GM19438 (cell line): ENCODE data around the gene SLC23A2.
"Not testable (repeated sequence)": the region's sequence is repeated elsewhere in the genome, so short reads cannot be mapped to it uniquely, and the experiment has no call there.

Experiments
- ATAC-seq: cut with Tn5 transposase; IDR thresholded peaks from one replicate; pipeline ENCODE4 v1.9.1; 2021; ENCODE audit warnings: low read depth; ENCODE audit not compliant: unreplicated experiment

Gene SLC23A2

GRCh38 chr20:4886771-4887527, 114.4 kb downstream of the SLC23A2 start:
- ATAC-seq: no peak

DNA sequence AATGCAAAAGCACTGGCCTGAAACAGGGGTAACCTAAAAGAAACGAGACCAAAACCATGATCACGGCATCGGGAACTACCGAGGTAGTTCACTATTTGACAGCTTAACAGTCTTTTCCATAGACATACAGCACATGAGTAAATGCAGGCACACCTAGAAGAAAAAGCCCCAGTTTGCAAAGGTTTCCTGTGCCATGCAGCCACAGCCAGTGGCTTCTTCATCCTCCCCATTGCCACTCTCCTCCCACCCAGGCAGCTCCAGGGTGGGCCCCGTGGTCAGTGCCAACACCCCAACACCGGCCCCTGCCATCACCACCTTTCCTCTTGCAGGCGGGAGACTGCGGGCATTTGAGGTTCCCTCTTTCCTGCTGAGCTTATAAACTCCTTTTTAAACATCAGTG, 115.4 kb downstream of the SLC23A2 start:
- ATAC-seq: no peak

DNA sequence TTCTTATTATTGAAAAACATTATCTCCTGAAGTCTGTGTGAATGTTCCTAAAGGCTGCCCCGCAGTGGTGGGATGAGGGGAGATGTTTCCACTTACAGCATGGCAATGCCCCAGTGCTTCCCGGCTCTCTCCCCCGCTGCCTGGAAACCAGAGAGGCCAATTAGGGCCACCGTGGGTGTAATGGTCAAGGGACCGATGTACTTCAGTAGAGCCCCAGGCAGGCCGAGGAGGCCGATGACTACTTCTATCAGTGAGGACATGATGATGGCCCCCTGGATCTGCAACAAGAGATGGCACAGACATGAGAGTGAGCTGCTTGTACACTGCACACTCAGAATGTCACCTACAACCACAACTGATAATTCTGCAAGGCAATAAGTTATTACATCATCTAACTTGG, 117.8 kb downstream of the SLC23A2 start:
- no peak for ATAC-seq

DNA sequence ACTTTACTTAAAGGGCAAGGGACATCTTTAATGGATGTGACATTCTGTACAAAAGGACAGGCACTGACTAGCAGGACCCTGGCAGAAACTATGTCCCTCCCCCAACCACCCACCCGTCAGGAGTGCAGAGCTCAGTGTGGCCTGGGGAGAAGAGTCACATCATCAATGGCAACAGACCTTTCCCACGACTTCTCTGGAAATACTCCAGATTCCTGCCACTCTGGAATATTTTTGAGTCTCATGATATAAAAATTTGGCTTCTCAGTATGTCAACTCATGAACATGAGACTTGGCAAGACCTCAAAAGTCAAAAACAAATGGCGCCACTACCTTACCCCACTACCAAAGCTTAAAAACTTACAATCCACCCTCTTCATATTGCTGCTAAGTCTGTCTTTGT, 118.3 kb downstream of the SLC23A2 start:
- no peak for ATAC-seq

GRCh38 chr20:4881006-4881730, 120.1 kb downstream of the SLC23A2 start:
- no peak for ATAC-seq

DNA sequence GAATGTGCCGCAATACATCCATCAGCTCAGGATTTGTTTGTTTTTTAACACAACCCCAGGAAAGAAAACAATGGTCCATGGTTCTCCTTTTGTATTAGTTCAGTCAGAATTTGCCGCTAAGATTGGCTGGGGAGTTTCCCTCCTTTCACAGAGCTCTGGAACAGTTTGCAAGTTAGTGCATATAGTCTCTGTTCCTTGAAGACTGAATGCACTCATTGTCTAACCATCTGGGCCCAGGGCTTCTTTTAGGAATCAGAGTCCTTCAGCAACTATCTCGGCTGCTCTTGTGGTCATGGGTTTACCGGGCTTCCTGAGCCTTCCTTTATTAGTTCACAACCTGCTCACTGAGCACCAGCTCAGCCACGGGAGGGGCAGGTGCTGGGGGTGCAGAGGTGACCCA, 121.3 kb downstream of the SLC23A2 start:
- ATAC-seq: no peak

GRCh38 chr20:4878099-4878498, 123.2 kb downstream of the SLC23A2 start:
- ATAC-seq: not testable (repeated sequence)

DNA sequence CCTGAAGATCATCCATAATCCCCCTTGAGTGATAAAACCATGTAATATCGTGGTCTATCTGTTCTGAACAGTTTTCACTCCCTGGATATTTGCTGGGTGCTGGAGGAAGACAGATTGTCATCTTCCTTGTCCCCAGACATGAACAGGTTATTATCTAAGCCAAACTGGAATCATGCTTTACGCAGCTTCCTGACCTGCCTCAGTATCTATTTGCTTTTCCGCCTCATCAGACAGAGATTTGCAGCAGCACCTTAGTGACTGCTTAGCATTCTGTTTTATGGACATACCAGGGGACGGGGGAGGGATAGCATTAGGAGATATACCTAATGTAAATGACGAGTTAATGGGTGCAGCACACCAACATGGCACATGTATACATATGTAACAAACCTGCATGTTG, 124.6 kb downstream of the SLC23A2 start:
- no peak for ATAC-seq

- ATAC-seq: no peak
These were observed 125.0 kb downstream of the SLC23A2 start for GRCh38 chr20:4876301-4876700.

DNA sequence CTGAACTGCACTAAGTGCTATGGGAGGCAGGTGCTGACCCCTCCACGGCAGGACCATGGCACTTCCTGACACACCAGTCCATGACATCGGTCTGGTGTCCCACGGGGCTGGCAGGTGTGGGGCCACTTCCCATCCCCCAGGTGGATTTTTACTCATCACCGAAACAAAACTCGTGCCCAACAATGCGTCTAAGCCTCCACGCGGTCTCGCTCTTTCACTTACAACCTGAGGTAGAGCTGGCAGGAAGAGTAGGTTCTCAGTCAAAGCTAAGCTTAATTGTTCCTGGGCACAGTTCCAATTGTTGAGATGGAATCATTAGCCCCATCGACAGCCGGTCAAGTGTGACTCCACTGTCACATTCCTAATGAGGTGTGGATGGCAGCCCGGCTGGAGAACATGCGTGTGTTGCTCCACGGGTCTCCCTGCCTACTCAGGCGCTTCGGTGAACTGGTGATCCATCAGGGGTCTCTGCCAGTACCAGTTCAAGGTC, 125.7 kb downstream of the SLC23A2 start:
- no peak for ATAC-seq

GRCh38 chr20:4873396-4873795, 127.9 kb downstream of the SLC23A2 start:
- no peak for ATAC-seq

DNA sequence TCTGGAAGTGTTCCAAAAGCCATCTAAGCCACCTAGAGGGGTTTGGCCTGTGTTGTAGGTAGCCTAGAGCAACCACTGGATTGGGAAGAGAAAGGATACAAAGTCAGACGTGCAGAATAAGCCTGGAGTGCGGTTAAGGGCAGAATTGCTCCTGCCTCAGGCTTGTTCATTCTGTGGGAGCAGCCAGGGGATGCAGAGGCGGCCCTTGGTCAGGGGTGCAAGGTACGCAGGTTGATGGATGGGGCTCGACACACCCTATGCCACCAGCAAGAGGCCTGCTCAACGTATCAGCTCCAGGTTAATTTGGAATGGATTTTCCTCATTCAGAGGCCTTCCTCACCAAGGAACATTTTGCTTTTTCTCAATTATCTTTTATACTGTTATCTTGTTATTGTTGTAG, 129.8 kb downstream of the SLC23A2 start:
- no peak for ATAC-seq

DNA sequence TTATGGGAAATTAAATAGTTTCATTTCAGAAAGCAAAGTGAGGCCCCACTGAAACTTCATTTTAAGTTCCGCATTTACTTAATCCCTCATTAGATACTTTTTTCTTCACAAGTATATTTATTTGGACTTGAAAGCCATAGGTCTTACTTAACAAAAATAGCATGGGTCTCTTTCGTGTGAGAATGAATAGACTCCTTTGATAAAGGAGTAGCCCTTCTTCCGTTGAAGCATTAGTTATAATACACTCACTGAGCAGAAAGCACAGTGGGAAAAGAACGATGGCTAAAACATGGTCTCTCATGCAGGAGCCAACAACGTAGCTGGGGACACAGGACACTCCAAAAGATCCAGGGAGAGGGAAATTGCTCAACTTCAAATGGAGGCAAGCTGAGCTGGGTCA, 130.4 kb downstream of the SLC23A2 start:
- ATAC-seq: no peak

DNA sequence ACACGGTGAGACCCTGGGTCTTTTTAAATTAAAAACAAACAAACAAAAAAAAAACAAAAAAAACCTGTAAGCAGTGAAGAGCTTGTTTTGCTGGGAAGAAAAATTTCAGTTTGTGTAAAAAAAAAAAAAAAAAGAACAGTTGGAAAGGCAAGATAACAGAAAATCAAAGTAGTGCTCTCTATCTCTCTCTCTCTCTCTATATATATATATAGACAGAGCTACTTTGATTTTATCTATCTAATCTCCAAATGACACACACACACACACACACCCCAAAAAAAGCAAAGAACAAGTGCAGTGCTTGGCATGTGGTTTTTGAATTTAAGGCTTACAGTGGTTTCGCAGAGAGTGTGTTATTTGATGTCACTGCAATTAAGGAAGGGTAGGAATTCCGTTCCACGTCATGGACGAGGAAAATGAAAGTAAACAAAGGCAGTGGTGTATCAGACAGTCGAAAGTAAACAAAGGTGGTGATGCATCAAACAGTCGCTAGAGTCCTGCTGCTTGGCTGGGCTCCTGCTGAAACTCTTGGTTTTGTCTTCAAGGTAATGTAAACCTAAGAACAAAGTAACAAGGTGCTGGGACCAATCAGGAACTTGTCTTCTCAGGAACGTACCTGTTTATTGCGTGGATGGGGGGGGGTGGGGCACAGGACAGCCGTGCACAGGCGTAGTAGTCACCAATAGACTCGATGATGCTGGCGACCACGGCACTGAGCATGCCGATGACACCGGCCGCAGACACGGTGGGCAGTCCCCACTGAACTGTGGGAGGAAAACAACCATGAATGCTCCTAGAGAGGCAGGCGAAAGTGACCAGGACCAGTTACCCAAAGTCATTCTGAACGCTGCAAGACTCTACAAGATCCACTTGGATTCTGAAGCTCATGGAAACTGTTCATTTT, 131.8 kb downstream of the SLC23A2 start:
- no peak for ATAC-seq

GRCh38 chr20:4867051-4867450, 134.3 kb downstream of the SLC23A2 start:
- ATAC-seq: no peak

DNA sequence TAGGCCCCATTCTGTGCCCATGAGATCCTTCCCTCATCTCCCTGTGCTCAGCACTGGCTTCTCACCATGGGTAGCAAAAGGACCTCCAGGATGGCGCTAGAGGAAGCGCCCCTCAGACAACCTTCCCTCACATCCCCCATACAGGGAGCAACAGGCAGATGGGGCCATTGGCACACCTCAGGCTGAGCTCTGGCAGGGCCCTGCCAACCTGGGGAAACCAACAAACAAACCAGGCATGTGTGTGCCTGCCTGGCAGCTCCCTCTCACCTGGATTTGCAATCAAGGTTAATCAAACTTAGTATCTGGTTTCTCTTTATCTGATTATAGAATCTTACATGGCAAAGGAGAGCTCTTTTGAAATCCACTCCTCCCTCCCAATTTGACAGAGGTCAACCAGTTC, 134.9 kb downstream of the SLC23A2 start:
- no peak for ATAC-seq

GRCh38 chr20:4864311-4864752, 137.0 kb downstream of the SLC23A2 start:
- no peak for ATAC-seq

DNA sequence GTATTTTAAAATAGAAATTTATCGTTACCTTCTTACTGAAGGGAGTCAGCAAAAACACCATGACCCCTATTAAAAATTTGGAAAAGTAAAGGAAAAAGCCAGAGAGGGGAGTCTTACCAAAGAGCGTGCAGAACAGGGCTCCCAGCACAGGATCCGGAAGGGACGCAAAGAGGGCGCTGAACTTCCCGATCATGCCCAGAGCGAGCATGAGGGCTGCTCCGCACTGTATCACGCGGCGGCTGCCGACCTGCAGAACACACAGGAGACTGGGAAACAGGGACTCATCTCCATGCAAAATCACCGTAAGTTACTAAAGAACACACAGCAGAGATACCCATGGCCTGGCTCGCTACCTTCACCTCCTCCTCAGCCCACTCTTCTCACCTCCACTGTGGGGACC, 138.6 kb downstream of the SLC23A2 start:
- no peak for ATAC-seq

- ATAC-seq: no peak
These were observed 139.3 kb downstream of the SLC23A2 start for GRCh38 chr20:4861961-4862360.

GRCh38 chr20:4858000-4858399, 143.3 kb downstream of the SLC23A2 start:
- no peak for ATAC-seq
